ENCODE measurements around the gene MTAP. TPM values are rescaled to one million over a fixed set of nuclear protein-coding genes. Genes with fewer than 3 reads are reported as not detected.

MTAP gene
- total and polyA plus RNA-seq, 2 experiments from 2014 or later, result 29.8 to 44.8 TPM

GRCh38 chr9:21761309-21761901 is 41.0 kb upstream of the MTAP start:
- H4K20me1 ChIP-seq (ENCODE audit: insufficient read depth), result no peaks in the 10 kb centered on the region
- H3K79me2 ChIP-seq (ENCODE audit: insufficient read depth), result no peaks in the 10 kb centered on the region
- 0 out of 2 replicates have a peak overlapping the region, but pooled peaks have one; percentile 8 for H2AFZ ChIP-seq
- no peak overlapping the region for H3K27ac ChIP-seq
- H3K36me3 ChIP-seq (ENCODE audit: low read depth), result no peaks in the 10 kb centered on the region
- H3K9ac ChIP-seq, result no peak overlapping the region
- no peak overlapping the region for H3K4me2 ChIP-seq (ENCODE audit: unreplicated experiment)
- TF ChIP-seq EZH2phosphoT487 (IDR thresholded peaks at IDR 0.05; ENCODE audit: insufficient read depth, low read depth) (no peak), EZH2 (IDR thresholded peaks at IDR 0.05; ENCODE audit: insufficient read depth, poor library complexity, severe bottlenecking) (no peak)
- DNase-seq, result peak; percentile 8
- no peak overlapping the region for H3K4me3 ChIP-seq
- no peaks in the 10 kb centered on the region for H3K9me3 ChIP-seq (ENCODE audit: low read depth)
- WGBS, 2 experiments (ENCODE audit: low coverage in 1 of 2, low lambda C conversion rate in 2 of 2, missing lambda C conversion rate in 2 of 2), result 66 to 69% methylated on average over 4 of the region's 4 CpGs
- H3K27me3 ChIP-seq (replicated peaks; ENCODE audit: insufficient read depth), result no peaks in the 10 kb centered on the region
- H3K9me2 ChIP-seq (ENCODE audit: insufficient read depth), result no peaks in the 10 kb centered on the region
- in situ Hi-C loops (cut with MboI), result no loop called here
- peaks cover 20% of the 10 kb centered on the region for H3F3A ChIP-seq (ENCODE audit: insufficient read depth)
- H3K4me1 ChIP-seq (ENCODE audit: insufficient read depth), result peaks cover 13% of the 10 kb centered on the region

GRCh38 chr9:21762064-21762463 is 40.4 kb upstream of the MTAP start:
- H3K27me3 ChIP-seq (replicated peaks; ENCODE audit: insufficient read depth), result no peaks in the 10 kb centered on the region
- TF ChIP-seq EZH2 (IDR thresholded peaks at IDR 0.05; ENCODE audit: insufficient read depth, poor library complexity, severe bottlenecking) (no peak), EZH2phosphoT487 (IDR thresholded peaks at IDR 0.05; ENCODE audit: insufficient read depth, low read depth) (no peak)
- no peaks in the 10 kb centered on the region for H3K9me3 ChIP-seq (ENCODE audit: low read depth)
- DNase-seq, result no peak
- 88 to 95% methylated on average over 3 of the region's 3 CpGs for WGBS, 2 experiments (ENCODE audit: low coverage in 1 of 2, low lambda C conversion rate in 2 of 2, missing lambda C conversion rate in 2 of 2)
- H3K4me2 ChIP-seq (ENCODE audit: unreplicated experiment), result no peak overlapping the region
- no peak overlapping the region for H2AFZ ChIP-seq
- no peaks in the 10 kb centered on the region for H3K79me2 ChIP-seq (ENCODE audit: insufficient read depth)
- H3K36me3 ChIP-seq (ENCODE audit: low read depth), result no peaks in the 10 kb centered on the region
- no peaks in the 10 kb centered on the region for H4K20me1 ChIP-seq (ENCODE audit: insufficient read depth)
- in situ Hi-C loops (cut with MboI), result no loop called here
- no peak overlapping the region for H3K9ac ChIP-seq
- H3K27ac ChIP-seq, result no peak overlapping the region
- H3K4me3 ChIP-seq, result no peak overlapping the region
- peaks cover 13% of the 10 kb centered on the region for H3K4me1 ChIP-seq (ENCODE audit: insufficient read depth)
- H3K9me2 ChIP-seq (ENCODE audit: insufficient read depth), result no peaks in the 10 kb centered on the region
- peaks cover 20% of the 10 kb centered on the region for H3F3A ChIP-seq (ENCODE audit: insufficient read depth)

DNA sequence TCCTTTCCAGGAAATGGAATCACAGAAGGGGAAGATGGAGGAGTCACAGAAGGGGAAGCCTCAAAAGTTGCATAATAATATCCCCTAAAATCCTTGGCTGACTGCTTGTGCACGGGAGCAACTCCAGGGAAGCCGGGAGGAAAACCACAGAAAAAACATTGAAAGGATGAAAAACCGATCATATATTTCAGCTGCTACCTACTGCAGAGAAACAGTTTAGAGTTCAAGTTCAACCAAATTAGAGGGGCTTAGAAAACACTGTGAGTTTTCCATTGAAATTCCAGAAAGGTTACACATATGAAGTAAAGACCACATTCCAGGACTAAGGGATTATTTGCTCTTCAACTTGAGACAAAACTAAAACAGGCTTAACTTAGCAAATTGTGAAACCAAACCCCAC is 37.6 kb upstream of the MTAP start:
- no peak for TF ChIP-seq EZH2 (IDR thresholded peaks at IDR 0.05; ENCODE audit: insufficient read depth, poor library complexity, severe bottlenecking)
- TF ChIP-seq EZH2phosphoT487 (IDR thresholded peaks at IDR 0.05; ENCODE audit: insufficient read depth, low read depth), result no peak
- 4 to 8% methylated on average over 3 of the region's 3 CpGs for WGBS, 2 experiments (ENCODE audit: low coverage in 1 of 2, low lambda C conversion rate in 2 of 2, missing lambda C conversion rate in 2 of 2)
- peak; percentile 29 for DNase-seq
- Histone ChIP-seq H3K9ac (no peak overlapping the region), H3K4me3 (peak overlapping the region; percentile 28; the same call in 1 of the 2 replicates), H3K79me2 (ENCODE audit: insufficient read depth) (no peaks in the 10 kb centered on the region), H3K9me2 (ENCODE audit: insufficient read depth) (no peaks in the 10 kb centered on the region), H4K20me1 (ENCODE audit: insufficient read depth) (no peaks in the 10 kb centered on the region), H3K36me3 (ENCODE audit: low read depth) (no peaks in the 10 kb centered on the region), H3K27me3 (replicated peaks; ENCODE audit: insufficient read depth) (no peaks in the 10 kb centered on the region), H3K27ac (peak overlapping the region; percentile 16; the same call in 1 of the 2 replicates), H3F3A (ENCODE audit: insufficient read depth) (peaks cover 20% of the 10 kb centered on the region), H2AFZ (peak overlapping the region; percentile 47), H3K4me2 (ENCODE audit: unreplicated experiment) (peak overlapping the region; percentile 58), H3K4me1 (ENCODE audit: insufficient read depth) (peaks cover 13% of the 10 kb centered on the region), H3K9me3 (ENCODE audit: low read depth) (no peaks in the 10 kb centered on the region)
- in situ Hi-C loops (cut with MboI), result no loop called here

- peaks cover 30% of the 10 kb centered on the region for H3F3A ChIP-seq (ENCODE audit: insufficient read depth)
- no peaks in the 10 kb centered on the region for H3K79me2 ChIP-seq (ENCODE audit: insufficient read depth)
- no peaks in the 10 kb centered on the region for H3K9me2 ChIP-seq (ENCODE audit: insufficient read depth)
- H3K27ac ChIP-seq, result no peak overlapping the region
- TF ChIP-seq EZH2 (IDR thresholded peaks at IDR 0.05; ENCODE audit: insufficient read depth, poor library complexity, severe bottlenecking), result no peak
- TF ChIP-seq EZH2phosphoT487 (IDR thresholded peaks at IDR 0.05; ENCODE audit: insufficient read depth, low read depth), result no peak
- H3K4me3 ChIP-seq, result no peak overlapping the region
- H3K4me1 ChIP-seq (ENCODE audit: insufficient read depth), result peaks cover 21% of the 10 kb centered on the region
- no peaks in the 10 kb centered on the region for H3K27me3 ChIP-seq (replicated peaks; ENCODE audit: insufficient read depth)
- no peak overlapping the region for H2AFZ ChIP-seq
- no peaks in the 10 kb centered on the region for H4K20me1 ChIP-seq (ENCODE audit: insufficient read depth)
- in situ Hi-C loops (cut with MboI), result no loop called here
- DNase-seq, result no peak
- H3K4me2 ChIP-seq (ENCODE audit: unreplicated experiment), result no peak overlapping the region
- no peaks in the 10 kb centered on the region for H3K36me3 ChIP-seq (ENCODE audit: low read depth)
- WGBS, 2 experiments (ENCODE audit: low coverage in 1 of 2, low lambda C conversion rate in 2 of 2, missing lambda C conversion rate in 2 of 2), result 88% methylated on average over 2 of the region's 2 CpGs
- H3K9ac ChIP-seq, result no peak overlapping the region
- no peaks in the 10 kb centered on the region for H3K9me3 ChIP-seq (ENCODE audit: low read depth)
Observed at GRCh38 chr9:21766096-21766495, 36.3 kb upstream of the MTAP start.
